ENCODE results near the gene RARRES1. TPM values are rescaled to one million over a fixed set of nuclear protein-coding genes. Genes with fewer than 3 reads are reported as not detected.
A peak's percentile ranks its signal among the peaks of the same experiment; 100 is the strongest.

Gene RARRES1
- total RNA-seq, 1 donor from 2014 or later, result 41.5 TPM

GRCh38 chr3:158671821-158672214 is 60.4 kb downstream of the RARRES1 start:
- Histone ChIP-seq H3K4me3 (peak overlapping the region; percentile 63), H3K4me1 (peaks cover 13% of the 10 kb centered on the region), H3K27me3 (no peaks in the 10 kb centered on the region), H3K36me3 (peaks cover 33% of the 10 kb centered on the region), H3K9me3 (no peaks in the 10 kb centered on the region), H3K27ac (peak overlapping the region; percentile 81)
- DNase-seq (no peak), ATAC-seq (no peak)
- TF ChIP-seq, protein P1, sequence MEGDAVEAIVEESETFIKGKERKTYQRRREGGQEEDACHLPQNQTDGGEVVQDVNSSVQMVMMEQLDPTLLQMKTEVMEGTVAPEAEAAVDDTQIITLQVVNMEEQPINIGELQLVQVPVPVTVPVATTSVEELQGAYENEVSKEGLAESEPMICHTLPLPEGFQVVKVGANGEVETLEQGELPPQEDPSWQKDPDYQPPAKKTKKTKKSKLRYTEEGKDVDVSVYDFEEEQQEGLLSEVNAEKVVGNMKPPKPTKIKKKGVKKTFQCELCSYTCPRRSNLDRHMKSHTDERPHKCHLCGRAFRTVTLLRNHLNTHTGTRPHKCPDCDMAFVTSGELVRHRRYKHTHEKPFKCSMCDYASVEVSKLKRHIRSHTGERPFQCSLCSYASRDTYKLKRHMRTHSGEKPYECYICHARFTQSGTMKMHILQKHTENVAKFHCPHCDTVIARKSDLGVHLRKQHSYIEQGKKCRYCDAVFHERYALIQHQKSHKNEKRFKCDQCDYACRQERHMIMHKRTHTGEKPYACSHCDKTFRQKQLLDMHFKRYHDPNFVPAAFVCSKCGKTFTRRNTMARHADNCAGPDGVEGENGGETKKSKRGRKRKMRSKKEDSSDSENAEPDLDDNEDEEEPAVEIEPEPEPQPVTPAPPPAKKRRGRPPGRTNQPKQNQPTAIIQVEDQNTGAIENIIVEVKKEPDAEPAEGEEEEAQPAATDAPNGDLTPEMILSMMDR (IDR thresholded peaks at IDR 0.05), result no peak
- intact Hi-C loops (cut with DNase I), result no loop called here

DNA sequence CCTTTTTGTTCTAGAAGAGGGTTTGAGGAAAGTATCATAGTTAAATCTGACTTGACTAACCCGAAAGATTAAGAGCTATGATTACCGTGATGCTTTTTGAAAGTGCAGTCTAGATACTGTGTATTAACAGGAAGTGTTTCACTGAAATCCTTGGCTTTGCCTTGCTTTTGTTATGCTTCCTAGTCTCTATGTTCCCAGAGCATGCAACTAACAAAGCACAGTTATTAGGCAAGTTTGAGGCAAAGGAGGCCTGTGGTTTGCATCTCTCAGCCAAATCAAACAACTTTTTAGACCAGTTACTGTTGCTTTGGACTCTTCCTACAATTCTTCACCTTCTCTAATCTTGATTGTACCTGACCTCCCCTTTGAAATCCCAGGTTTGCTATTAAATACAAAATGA is 63.8 kb downstream of the RARRES1 start:
- ATAC-seq, result no peak
- TF ChIP-seq, protein P1 (IDR thresholded peaks at IDR 0.05), result no peak
- intact Hi-C loops (cut with DNase I), result no loop called here
- no peak for DNase-seq
- no peaks in the 10 kb centered on the region for H3K9me3 ChIP-seq
- peaks cover 13% of the 10 kb centered on the region for H3K4me1 ChIP-seq
- H3K27me3 ChIP-seq, result no peaks in the 10 kb centered on the region
- H3K36me3 ChIP-seq, result peaks cover 66% of the 10 kb centered on the region
- no peak overlapping the region for H3K27ac ChIP-seq
- no peak overlapping the region for H3K4me3 ChIP-seq

- no peak overlapping the region for H3K27ac ChIP-seq
- no peaks in the 10 kb centered on the region for H3K27me3 ChIP-seq
- DNase-seq, result no peak
- TF ChIP-seq, protein P1 (IDR thresholded peaks at IDR 0.05), result no peak
- peaks cover 87% of the 10 kb centered on the region for H3K36me3 ChIP-seq
- H3K4me1 ChIP-seq, result peaks cover 9% of the 10 kb centered on the region
- intact Hi-C loops (cut with DNase I), result no loop called here
- ATAC-seq, result no peak
- H3K9me3 ChIP-seq, result no peaks in the 10 kb centered on the region
- no peak overlapping the region for H3K4me3 ChIP-seq
Measured at GRCh38 chr3:158666416-158666815, 65.8 kb downstream of the RARRES1 start.

DNA sequence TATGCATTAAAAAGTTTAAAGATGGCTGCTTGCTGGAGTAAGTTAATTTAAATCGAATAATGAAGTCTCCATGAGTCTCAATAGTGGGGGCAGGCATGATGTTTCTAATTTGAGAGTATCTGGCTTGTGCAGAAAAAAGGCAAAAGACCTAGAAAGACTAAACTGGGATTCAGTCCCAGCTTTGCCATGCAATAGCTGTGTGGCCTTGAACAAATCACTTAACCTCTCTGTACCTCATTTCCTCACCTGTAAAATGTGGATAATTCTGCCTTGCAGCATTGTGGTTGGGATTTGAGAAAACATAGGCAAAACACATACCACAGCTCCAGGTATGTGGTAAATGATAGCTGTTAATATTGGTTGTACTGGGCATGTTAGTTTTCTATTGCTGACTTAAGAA is 68.4 kb downstream of the RARRES1 start:
- DNase-seq (no peak), ATAC-seq (no peak)
- intact Hi-C loops (cut with DNase I), result no loop called here

DNA sequence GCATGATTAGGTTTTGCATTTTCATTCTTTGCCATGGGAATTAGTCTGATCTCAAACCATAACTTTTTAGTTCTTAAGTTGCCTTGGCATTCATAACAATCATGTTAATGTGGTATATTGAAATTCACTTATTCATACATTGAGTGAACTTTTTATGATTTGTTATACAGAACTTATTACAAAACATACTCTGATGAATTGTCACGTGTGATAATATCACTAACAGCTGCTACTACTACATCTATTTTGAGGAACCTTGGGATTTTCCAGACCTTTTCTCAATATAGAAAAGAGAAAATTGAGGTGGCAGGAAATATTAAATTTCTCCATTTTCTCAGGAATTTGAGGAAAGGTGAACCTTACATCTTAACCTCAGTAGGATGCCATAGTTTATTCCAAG is 69.0 kb downstream of the RARRES1 start:
- ATAC-seq, result no peak
- no peaks in the 10 kb centered on the region for H3K27me3 ChIP-seq
- H3K4me1 ChIP-seq, result no peaks in the 10 kb centered on the region
- intact Hi-C loops (cut with DNase I), result no loop called here
- H3K9me3 ChIP-seq, result no peaks in the 10 kb centered on the region
- H3K36me3 ChIP-seq, result peaks cover 92% of the 10 kb centered on the region
- no peak overlapping the region for H3K27ac ChIP-seq
- TF ChIP-seq, protein P1 (IDR thresholded peaks at IDR 0.05), result no peak
- H3K4me3 ChIP-seq, result no peak overlapping the region
- no peak for DNase-seq

More for the DNA sequence above, 68.4 kb downstream of the RARRES1 start:
- Histone ChIP-seq H3K4me1 (no peaks in the 10 kb centered on the region), H3K4me3 (no peak overlapping the region), H3K27me3 (no peaks in the 10 kb centered on the region), H3K27ac (no peak overlapping the region), H3K36me3 (peaks cover 92% of the 10 kb centered on the region), H3K9me3 (no peaks in the 10 kb centered on the region)
- TF ChIP-seq, protein P1 (IDR thresholded peaks at IDR 0.05), result no peak

- Histone ChIP-seq H3K36me3 (peaks cover 92% of the 10 kb centered on the region), H3K4me1 (no peaks in the 10 kb centered on the region), H3K9me3 (no peaks in the 10 kb centered on the region), H3K27me3 (no peaks in the 10 kb centered on the region), H3K27ac (peak overlapping the region; percentile 12), H3K4me3 (no peak overlapping the region)
- ATAC-seq (no peak), DNase-seq (no peak)
- TF ChIP-seq, protein P1 (IDR thresholded peaks at IDR 0.05), result no peak
- intact Hi-C loops (cut with DNase I), result no loop called here
Measured at GRCh38 chr3:158660711-158661110, 71.5 kb downstream of the RARRES1 start.

All from upper lobe of right lung (tissue), 1 donor.